ENCODE results near the gene EPHA6. TPM values are rescaled to one million over a fixed set of nuclear protein-coding genes. Genes with fewer than 3 reads are reported as not detected.

EPHA6 gene
- total and polyA plus RNA-seq, 9 of the 15 experiments (the other 6 are each of a cell fraction or from before 2014, with no cell fraction given) = not detected

- TF ChIP-seq ZNF699 (CRISPR knock-in tag; IDR thresholded peaks at IDR 0.05; ENCODE audit: insufficient replicate concordance) = no peak
- no peak for TF ChIP-seq ZNF274 (IDR thresholded peaks at IDR 0.05; ENCODE audit: borderline replicate concordance, low read depth, low read length)
- no peak for TF ChIP-seq IFI16 (CRISPR knock-in tag; IDR thresholded peaks at IDR 0.05)
- TF ChIP-seq RFX5 (IDR thresholded peaks at IDR 0.05; ENCODE audit: low read depth, low read length) = no peak
- TF ChIP-seq, protein P1, sequence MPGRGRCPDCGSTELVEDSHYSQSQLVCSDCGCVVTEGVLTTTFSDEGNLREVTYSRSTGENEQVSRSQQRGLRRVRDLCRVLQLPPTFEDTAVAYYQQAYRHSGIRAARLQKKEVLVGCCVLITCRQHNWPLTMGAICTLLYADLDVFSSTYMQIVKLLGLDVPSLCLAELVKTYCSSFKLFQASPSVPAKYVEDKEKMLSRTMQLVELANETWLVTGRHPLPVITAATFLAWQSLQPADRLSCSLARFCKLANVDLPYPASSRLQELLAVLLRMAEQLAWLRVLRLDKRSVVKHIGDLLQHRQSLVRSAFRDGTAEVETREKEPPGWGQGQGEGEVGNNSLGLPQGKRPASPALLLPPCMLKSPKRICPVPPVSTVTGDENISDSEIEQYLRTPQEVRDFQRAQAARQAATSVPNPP (IDR thresholded peaks at IDR 0.05; ENCODE audit: borderline replicate concordance, insufficient read depth, insufficient read length) = no peak
- TF ChIP-seq MECOM (CRISPR knock-in tag; IDR thresholded peaks at IDR 0.05) = no peak
- no peak for TF ChIP-seq ZNF551 (CRISPR knock-in tag; IDR thresholded peaks at IDR 0.05)
Measured at GRCh38 chr3:97131476-97131875, 317.1 kb downstream of the EPHA6 start (continued).

DNA sequence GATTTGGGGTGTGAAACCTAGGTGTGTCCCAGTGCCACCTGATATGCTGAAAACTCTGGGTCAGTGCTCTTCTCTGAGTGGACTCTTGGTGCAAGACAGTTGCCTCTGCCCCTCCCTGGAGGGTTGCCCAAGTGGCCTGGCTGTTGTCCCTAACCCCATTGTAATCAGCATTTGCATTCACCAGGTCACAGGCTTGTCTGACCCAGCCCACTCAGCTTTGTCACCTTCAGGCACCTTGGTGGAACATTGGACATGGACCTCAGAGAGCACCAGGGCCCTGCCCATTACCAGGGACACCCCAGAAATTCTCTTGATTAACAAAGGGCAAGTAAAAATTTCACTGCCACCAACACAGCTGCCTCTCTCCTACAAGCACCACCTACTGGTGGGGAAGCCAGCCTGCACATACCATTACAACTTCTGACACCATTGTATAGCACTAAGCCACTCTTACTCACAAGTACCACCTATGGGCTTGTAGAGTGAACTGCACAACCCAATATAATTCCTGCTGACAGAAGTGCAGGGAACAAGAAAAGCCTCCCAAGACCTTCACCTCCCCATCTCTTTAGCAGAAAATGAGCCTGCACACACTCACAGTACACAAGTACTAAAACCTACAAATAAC lies 324.6 kb downstream of the EPHA6 start:
- in situ Hi-C loops (cut with MboI) (no loop called here), intact Hi-C loops (cut with micrococcal nuclease) (no loop called here)
- FAIRE-seq = no peak

More for the DNA sequence above, 324.6 kb downstream of the EPHA6 start:
- Histone ChIP-seq H3K9me3 (replicated peaks; ENCODE audit: control insufficient read depth, insufficient read depth, low read depth, low read length) (no peaks in the 10 kb centered on the region), H3K4me1 (replicated peaks in 1 of 2; ENCODE audit: control insufficient read depth in 2 of 2, insufficient read depth in 2 of 2, low read length in 2 of 2) (no peaks in the 10 kb centered on the region), H3K9me1 (ENCODE audit: control insufficient read depth, insufficient read depth, low read length) (no peaks in the 10 kb centered on the region), H3K4me2 (ENCODE audit: insufficient read depth, low read length) (no peak overlapping the region), H3K36me3 (ENCODE audit: control insufficient read depth, insufficient read depth, low read length) (no peaks in the 10 kb centered on the region), H3K27me3 (ENCODE audit: control insufficient read depth in 2 of 2, insufficient read depth in 2 of 2, low read length in 2 of 2) (no peaks in the 10 kb centered on the region), H4K20me1 (replicated peaks; ENCODE audit: control insufficient read depth, insufficient read depth, low read length) (no peaks in the 10 kb centered on the region), H3K4me3 (no peak overlapping the region), H2AFZ (ENCODE audit: low read depth, low read length) (no peak overlapping the region), H3K79me2 (ENCODE audit: control insufficient read depth, insufficient read depth, low read length) (no peaks in the 10 kb centered on the region), H3K27ac (ENCODE audit: extremely low read depth, low read depth, low read length) (no peak overlapping the region), H3K9ac (ENCODE audit: insufficient read depth in 1 of 2, low read depth in 2 of 2, low read length in 2 of 2) (no peak overlapping the region)
- DNase-seq (ENCODE audit: extremely low read depth in 1 of 4, low spot score in 3 of 4) (peak in 2 of 4 experiments; percentile 0 to 4), ATAC-seq (no peak)
- no peak for TF ChIP-seq CXXC5 (CRISPR knock-in tag; IDR thresholded peaks at IDR 0.05)
- TF ChIP-seq CTCF (IDR thresholded peaks at IDR 0.05 in 2 of 3, conservative IDR thresholded peaks at IDR 0.05 in 1 of 3; ENCODE audit: insufficient read depth in 2 of 3, low read depth in 1 of 3, low read length in 3 of 3) = peak in 2 of 3 experiments; percentile 25 to 27; a peak in 2 of 6 replicates
- no peak for TF ChIP-seq PTBP1 (IDR thresholded peaks at IDR 0.05; ENCODE audit: low read depth, low read length)
- POLR2A ChIA-PET = no interaction called here
- CTCF ChIA-PET (ENCODE audit: low intra/inter-chr PET ratio) = no interaction called here
- BruUV-seq (replicated peaks) = no TSS peak

Measured in K562 (cell line).